ENCODE measurements around the gene CRYGA. TPM values are rescaled to one million over a fixed set of nuclear protein-coding genes. Genes with fewer than 3 reads are reported as not detected.

CRYGA gene, protein sequence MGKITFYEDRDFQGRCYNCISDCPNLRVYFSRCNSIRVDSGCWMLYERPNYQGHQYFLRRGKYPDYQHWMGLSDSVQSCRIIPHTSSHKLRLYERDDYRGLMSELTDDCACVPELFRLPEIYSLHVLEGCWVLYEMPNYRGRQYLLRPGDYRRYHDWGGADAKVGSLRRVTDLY
- total RNA-seq, result not detected in 2 replicates

DNA sequence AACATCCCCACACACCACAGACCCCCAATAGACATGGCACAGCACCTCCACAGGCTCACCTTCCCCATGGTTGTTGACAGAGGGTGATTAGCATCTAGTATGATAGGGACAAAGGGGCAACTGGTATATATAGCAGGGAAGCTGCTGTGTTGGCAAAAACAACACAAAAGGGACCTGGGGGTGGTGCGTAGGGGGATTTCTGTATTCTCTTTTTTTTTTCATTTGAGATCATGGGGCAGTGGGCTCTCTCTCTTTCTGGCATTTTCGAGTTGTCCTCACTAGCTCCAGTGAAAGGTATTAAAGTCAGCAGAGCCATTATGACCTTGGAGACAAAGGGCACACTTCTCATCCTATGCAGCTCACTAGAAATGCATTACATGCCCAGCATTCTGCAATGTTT lies at the start of gene CRYGA:
TSS of gene CRYGA (minus strand) at position 101 of the 400 bp plus-strand sequence. CDS start at position 68, 33 bp downstream.

DNA sequence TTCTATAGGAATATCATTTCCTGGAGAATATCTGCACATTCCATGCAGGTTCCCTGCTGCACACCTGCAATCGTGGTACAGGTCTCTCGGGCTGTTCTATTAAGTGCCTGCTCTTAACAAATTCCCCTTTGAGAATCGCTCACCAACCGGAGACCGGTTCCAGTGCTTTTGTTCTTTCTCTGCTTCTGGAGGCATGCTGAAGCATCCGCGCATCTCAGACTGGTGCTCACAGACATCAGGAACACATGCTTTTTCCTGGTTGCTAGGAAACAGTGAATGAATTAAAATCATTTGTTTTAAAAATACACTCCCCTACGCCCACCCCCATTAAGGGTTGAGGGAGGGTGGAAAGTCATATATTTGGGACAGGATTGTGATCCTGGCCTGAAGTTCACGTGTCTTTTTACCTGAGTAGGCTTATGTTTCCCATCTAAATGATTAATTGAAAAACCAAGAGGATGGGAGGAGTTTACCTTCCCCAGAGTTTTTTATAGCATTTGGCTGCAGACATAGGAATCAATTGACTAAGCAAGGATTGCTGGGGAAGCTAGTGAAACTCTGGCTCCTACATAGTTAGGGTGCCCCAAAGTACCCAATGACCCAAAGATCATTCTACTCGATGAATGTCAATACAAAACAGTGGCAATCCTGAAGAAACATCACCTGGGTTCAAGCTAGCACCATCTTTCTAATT lies 26.6 kb upstream of the CRYGA start, which contains the start of gene C2orf80:
TSS of gene C2orf80 (minus strand) at position 221 of the 694 bp plus-strand sequence. CDS start 3,044 bp downstream, outside the sequence.

DNA sequence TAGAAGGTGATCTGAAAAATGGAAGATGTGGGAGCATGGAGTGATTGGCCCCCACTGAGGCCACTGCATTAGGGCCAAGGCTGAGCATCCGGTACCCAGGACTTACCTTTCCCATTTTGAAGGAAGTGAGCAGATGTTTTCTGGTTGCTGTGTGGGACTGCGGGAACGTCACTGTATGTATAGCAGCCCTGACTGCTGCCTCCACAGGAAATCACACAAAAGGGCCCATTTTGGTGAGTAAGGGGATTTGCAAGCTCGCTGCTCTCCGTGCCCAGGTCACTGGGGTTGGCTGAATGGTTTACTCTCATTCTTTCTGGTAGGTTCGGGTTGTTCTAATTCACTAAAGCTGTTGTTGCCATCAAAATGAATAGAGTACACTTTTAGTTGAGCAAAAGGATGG lies 17.4 kb downstream of the CRYGA start, which contains the start of gene CRYGB:
TSS of gene CRYGB (minus strand) at position 153 of the 400 bp plus-strand sequence. CDS start at position 115, 38 bp downstream.

DNA sequence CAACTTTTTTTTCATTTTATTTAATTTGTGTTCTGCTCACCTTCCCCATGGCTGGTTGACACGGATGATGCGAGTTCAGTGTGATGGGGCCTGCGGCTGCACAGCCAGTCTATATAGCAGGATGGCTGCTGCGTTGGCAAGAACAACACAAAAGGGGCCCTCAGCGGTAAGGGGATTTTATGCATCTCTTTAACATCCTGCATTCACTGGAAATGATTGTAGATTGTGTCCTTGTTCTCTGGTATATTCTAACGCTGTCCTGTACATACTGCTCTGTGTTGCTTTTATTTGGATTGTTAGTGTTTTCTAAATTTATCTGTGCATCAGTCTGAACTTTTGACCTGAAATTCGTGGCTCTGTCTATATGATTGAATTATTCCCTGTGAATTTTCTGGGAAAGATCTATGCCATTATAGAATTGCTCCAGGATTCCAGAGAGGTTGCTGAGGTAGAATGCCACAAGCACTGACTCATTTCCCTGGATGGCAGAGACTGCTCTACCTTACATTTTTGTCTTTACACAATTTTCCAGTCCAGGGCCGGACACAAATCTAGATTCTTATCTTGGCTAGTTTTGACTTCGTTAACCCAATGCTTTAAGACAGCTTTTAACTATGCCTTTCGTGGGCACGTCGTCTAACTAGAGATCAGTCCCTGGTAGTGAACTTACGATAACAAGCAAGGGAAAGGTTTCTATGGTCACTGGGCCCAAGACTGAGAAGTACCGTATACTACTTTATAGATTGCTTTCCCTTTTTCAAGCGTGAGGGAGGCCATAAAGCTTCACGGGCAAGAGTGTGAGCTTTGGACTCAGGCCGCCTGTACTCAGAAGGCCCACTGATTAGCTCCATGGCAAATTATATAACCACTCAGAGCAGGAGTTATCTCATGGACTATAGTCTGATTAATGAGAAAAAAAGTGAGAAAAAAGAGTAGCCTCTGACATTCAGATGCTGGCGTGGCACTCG lies 33.4 kb downstream of the CRYGA start, which contains the start of gene CRYGC:
TSS of gene CRYGC (minus strand) at position 85 of the 968 bp plus-strand sequence. CDS start at position 49, 36 bp downstream.

DNA sequence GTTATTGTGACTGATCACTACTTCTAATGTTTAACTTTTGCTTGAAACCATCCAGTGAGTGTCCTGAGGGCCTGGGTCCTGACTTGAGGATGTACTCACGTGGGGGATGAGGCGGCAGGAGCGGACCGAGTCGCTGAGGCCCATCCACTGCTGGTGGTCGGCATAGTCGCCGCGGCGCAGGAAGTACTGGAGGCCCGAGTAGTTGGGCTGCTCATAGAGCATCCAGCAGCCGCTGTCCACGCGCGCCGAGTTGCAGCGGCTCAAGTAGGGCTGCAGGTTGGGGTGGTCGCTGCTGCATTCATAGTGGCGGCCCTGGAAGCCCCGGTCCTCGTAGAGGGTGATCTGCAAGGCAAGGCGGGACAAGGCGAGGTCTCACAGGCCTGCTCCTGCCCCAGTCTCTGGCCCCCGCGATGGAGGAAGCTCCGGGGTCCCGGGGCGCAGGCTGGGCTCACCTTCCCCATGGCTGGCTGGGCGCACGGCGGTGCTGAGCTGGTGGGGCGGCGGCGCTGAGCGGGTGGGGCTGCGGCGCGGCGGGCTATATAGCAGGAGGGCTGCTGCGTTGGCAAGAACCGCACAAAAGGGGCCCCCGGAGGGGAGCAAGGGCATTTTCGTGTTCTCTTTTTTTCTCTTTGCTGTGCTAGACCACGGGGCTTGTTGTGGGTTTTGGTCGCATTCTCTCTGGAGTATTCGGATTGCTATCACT lies 39.2 kb downstream of the CRYGA start, which contains the start of gene CRYGD:
TSS of gene CRYGD (minus strand) at position 512 of the 703 bp plus-strand sequence. CDS start at position 461, 51 bp downstream.

Other genes with a start within 250 kb of the CRYGA start
- gene PLEKHM3, start 138.1 kb downstream of the CRYGA start, total RNA-seq, result 10.4 and 12.8 TPM in 2 replicates
- gene CRYGD, start 39.1 kb downstream of the CRYGA start, total RNA-seq, result not detected in 2 replicates
- not detected in 2 replicates for gene CRYGC, start 33.8 kb downstream of the CRYGA start, total RNA-seq
- not detected in 2 replicates for gene CRYGB, start 17.4 kb downstream of the CRYGA start, total RNA-seq
- not detected in 2 replicates for gene C2orf80, start 26.4 kb upstream of the CRYGA start, total RNA-seq
- 73.5 and 88.3 TPM in 2 replicates for gene IDH1, start 91.5 kb upstream of the CRYGA start, total RNA-seq
- 22.1 and 31.7 TPM in 2 replicates for gene PIKFYVE, start 102.7 kb upstream of the CRYGA start, total RNA-seq
- under 0.01 TPM in 2 replicates for gene PTH2R, start 243.2 kb upstream of the CRYGA start, total RNA-seq